Mucosa of rectum (tissue), 2 donors: ENCODE data around the gene COL5A2.

Experiments used
- H3K27ac ChIP-seq, 2 donors: one replicate each; pipeline ENCODE4 v1.7.0; 2013; ENCODE audit warnings: inconsistent platforms in 2 of 2, low read depth in 2 of 2, low read length in 2 of 2
- H3K27me3 ChIP-seq, 2 donors: one replicate each; pipeline ENCODE4 v1.7.0; 2013; ENCODE audit warnings: low read length in 2 of 2; ENCODE audit not compliant: control insufficient read depth in 2 of 2, insufficient read depth in 2 of 2
- H3K36me3 ChIP-seq, 2 donors: one replicate each; pipeline ENCODE4 v1.7.0; 2013; ENCODE audit warnings: low read length in 2 of 2; ENCODE audit not compliant: control insufficient read depth in 2 of 2, insufficient read depth in 2 of 2
- H3K4me1 ChIP-seq, 2 donors: one replicate each; pipeline ENCODE4 v1.7.0; 2013; ENCODE audit warnings: low read length in 2 of 2, mild to moderate bottlenecking in 1 of 2; ENCODE audit not compliant: control insufficient read depth in 2 of 2, insufficient read depth in 2 of 2
- H3K4me3 ChIP-seq, 2 donors: one replicate each; pipeline ENCODE4 v1.7.0; 2013; ENCODE audit warnings: low read length in 2 of 2
- H3K9ac ChIP-seq, 2 donors: one replicate each; pipeline ENCODE4 v1.7.0; 2013; ENCODE audit warnings: low read length in 2 of 2, low read depth in 1 of 2, mild to moderate bottlenecking in 1 of 2
- H3K9me3 ChIP-seq, 2 donors: one replicate each; pipeline ENCODE4 v1.7.0; 2013; ENCODE audit warnings: low read length in 2 of 2; ENCODE audit not compliant: control insufficient read depth in 2 of 2
- donor health status: healthy.
- donor health status: Normal muscosa, but diverticular disease.

Gene COL5A2

DNA sequence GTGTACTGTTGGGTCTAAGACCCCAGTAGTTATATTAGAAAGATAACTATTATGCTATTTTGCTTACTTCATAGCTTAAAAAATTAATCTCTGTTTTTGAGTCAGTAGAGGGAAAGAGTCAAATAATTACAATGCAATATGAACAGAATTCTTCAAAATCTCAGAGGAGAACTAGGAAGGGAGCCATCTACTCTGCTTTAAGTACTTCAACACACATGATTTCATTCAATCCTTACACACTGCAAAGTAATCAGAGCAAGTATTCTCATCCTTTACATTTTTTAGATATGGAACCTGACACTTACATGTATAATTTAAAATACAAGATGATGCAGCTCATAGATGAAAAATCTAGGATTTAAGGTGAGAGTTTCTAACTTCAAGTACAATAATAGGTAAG is 27.7 kb downstream of the COL5A2 start:
- H3K4me1 ChIP-seq, result no peaks in the 10 kb centered on the region
- no peak overlapping the region for H3K9ac ChIP-seq
- no peak overlapping the region for H3K27ac ChIP-seq
- H3K27me3 ChIP-seq, result no peaks in the 10 kb centered on the region
- H3K36me3 ChIP-seq, result no peaks in the 10 kb centered on the region
- H3K4me3 ChIP-seq, result no peak overlapping the region
- no peaks in the 10 kb centered on the region for H3K9me3 ChIP-seq

DNA sequence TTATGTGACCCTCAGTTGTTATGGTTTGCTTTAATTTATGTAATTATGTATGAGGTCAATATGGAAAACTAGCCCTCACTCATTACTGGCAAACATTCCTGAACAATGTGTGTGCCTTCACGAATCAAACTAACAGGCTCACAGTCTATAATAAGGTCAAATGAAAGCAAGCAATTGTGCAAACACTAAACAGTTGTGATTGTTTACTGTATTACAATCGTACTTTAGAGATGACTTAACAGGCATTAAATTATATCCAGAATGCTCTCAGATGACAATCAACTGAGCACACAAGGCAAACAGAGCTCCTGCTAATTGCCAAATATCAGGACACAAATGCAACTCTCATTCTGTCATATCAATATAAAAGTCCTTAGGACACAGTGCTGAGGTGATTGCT is 29.5 kb downstream of the COL5A2 start:
- Histone ChIP-seq H3K9me3 (no peaks in the 10 kb centered on the region), H3K4me1 (no peaks in the 10 kb centered on the region), H3K27ac (no peak overlapping the region), H3K4me3 (no peak overlapping the region), H3K27me3 (no peaks in the 10 kb centered on the region), H3K36me3 (no peaks in the 10 kb centered on the region), H3K9ac (no peak overlapping the region)

DNA sequence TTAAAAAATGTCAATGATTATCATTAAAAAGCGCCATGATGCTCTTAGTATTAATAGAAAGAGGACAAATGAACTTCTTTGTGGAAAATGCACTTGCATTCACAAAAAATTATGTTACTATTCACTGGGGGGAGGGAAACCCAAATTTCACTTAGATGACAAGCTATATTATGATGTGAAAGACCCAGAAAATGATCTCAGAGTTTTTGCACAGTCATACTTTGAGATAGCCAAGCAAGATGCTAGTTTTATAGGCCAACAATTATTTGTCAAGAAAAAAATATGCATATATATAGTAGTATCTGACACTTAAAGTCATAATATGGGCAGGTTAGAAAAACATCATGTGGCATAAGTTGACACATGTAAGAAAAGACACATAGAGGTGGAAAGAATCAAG is 31.6 kb downstream of the COL5A2 start:
- Histone ChIP-seq H3K27ac (no peak overlapping the region), H3K4me1 (no peaks in the 10 kb centered on the region), H3K4me3 (no peak overlapping the region), H3K9ac (no peak overlapping the region), H3K36me3 (no peaks in the 10 kb centered on the region), H3K9me3 (no peaks in the 10 kb centered on the region), H3K27me3 (no peaks in the 10 kb centered on the region)

DNA sequence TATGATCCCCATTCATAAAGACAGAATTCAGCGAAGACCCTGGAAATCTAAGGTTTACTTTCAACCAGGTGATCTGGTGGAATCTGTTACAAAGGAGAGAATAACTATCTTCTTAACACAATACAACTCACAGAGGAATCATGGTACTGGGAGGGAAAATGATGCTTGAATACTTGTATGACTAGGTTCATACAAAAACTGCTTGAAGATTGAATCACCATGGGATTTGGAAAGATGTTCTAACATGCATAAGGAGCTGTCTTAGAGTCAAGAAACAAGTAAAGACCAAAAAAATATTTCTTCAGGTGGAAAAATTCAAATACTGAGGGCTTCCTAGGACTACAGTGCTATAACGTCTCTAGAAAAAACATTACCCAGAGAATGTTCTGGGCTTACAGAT is 32.2 kb downstream of the COL5A2 start:
- Histone ChIP-seq H3K9me3 (no peaks in the 10 kb centered on the region), H3K4me1 (no peaks in the 10 kb centered on the region), H3K9ac (no peak overlapping the region), H3K27ac (no peak overlapping the region), H3K36me3 (no peaks in the 10 kb centered on the region), H3K27me3 (no peaks in the 10 kb centered on the region), H3K4me3 (no peak overlapping the region)

DNA sequence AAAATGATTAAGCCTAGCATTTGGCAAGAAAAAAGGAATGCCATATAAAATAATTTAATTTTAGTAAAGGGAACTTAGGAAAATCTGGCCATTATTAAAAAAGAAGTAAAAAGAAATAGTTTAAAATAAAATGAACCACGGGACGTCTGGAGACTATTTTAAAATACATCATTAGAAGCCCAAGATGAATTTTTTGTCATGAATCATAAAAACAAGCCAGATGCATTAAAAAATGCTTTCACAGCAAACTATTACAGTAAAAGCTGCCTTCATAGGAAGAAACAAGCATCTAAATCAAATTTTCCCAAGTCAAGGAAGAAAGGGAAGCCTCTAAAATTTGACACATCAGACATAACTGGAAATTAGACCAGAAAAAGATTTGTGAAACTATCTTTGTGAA is 33.0 kb downstream of the COL5A2 start:
- Histone ChIP-seq H3K36me3 (no peaks in the 10 kb centered on the region), H3K9me3 (no peaks in the 10 kb centered on the region), H3K27ac (no peak overlapping the region), H3K27me3 (no peaks in the 10 kb centered on the region), H3K9ac (no peak overlapping the region), H3K4me1 (no peaks in the 10 kb centered on the region), H3K4me3 (no peak overlapping the region)

DNA sequence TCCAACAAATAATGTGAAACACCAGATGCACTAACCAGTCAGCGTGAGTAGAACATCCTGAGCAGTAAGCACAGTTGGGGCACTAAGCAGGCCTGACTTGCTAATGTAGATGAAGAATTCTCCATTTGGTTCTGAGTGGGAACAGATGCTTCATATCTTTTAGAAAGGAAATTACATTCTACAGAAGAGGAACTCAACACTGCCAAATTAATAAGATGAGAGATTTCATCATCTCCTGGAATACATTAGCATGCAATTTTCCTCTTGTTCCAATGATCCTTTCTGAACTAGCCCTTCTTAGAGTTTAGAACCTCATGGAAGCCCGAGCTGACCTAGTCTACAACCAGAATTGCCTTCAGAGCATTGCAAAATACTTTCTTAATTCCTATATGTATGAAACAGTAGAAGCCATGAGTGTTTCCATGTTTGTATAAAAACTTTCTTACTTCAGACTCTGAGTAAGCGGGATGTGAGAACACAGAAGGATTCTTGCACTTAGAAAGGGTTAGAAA is 34.8 kb downstream of the COL5A2 start:
- H3K4me1 ChIP-seq, result no peaks in the 10 kb centered on the region
- no peaks in the 10 kb centered on the region for H3K36me3 ChIP-seq
- no peaks in the 10 kb centered on the region for H3K27me3 ChIP-seq
- no peak overlapping the region for H3K27ac ChIP-seq
- no peak overlapping the region for H3K9ac ChIP-seq
- H3K4me3 ChIP-seq, result no peak overlapping the region
- H3K9me3 ChIP-seq, result no peaks in the 10 kb centered on the region

DNA sequence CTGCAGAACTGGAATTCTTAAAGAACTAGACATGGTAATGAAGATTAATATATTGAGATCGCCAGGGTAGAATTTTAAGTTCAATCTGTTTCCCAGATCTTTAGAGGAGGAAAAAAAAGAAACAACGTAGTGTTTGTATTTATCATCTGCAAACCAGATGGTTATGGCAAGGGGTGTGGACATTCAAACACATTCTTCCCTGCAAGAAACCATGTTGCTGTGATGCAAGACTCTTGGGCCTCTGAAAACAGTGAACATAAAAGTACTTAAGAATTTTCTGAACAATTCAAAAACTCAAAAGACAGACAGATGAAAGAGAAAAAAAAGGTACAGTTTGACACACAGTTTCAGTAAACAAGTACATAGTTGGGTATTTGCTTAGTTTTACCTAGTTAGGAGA is 35.6 kb downstream of the COL5A2 start:
- H3K4me1 ChIP-seq, result no peaks in the 10 kb centered on the region
- H3K9me3 ChIP-seq, result no peaks in the 10 kb centered on the region
- H3K4me3 ChIP-seq, result no peak overlapping the region
- no peaks in the 10 kb centered on the region for H3K27me3 ChIP-seq
- no peak overlapping the region for H3K9ac ChIP-seq
- H3K36me3 ChIP-seq, result no peaks in the 10 kb centered on the region
- H3K27ac ChIP-seq, result no peak overlapping the region

DNA sequence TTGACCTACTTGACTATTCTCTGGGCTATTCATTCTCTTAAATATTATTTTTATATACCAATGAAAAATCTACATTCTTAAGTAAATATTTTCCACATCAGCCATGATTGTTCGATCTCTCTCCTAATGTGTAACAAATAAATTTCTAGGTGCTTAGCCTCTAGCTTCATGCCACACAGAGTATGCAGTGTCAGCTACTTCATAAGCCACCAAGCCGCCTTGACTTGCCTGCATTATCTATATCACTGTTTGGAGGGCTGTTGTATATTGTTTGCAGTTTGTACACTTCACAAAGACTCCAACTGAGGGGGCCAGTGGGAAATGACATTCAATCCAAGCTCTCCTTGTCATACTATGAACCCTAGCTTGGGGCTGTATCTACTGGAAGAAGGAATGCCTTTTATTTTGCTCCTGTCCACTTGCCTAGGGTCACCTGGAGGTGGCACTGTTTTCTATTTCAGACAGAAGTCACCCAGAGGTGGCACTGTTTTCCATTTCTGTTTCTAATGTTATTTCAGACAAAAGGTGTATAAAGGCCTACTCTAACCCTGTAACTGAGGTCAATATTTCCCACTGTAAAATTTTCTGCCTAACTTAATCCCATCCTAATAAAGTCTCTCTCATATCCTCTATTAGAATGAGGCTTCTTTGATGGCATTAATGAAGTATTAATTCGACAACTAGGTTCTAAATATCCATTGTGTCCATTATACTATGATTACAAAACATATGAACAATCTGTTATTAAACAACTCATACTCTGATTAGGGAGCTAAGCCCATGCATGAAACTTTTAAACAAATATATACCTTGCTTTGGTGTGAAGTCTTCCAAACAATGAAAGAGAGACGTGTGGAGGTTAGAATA is 36.4 kb downstream of the COL5A2 start:
- Histone ChIP-seq H3K27ac (no peak overlapping the region), H3K36me3 (no peaks in the 10 kb centered on the region)

DNA sequence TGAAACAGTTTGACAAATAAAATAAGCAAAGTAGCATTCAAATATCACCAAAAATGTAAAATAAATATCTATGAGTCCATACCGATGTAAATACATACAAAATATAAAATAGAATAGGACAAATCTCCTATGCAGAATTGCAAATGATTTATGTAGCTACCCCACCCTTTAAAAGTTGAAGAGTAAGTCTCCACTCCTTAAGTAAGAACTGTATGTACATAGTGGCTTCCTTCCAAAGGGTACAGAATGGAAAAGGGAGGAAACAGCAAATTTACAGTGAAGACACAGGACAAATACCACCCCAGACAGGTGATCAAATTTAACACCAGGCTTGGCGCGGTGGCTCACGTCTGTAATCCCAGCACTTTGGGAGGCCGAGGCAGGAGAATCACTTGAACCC is 40.8 kb downstream of the COL5A2 start:
- H3K27me3 ChIP-seq, result no peaks in the 10 kb centered on the region
- no peaks in the 10 kb centered on the region for H3K4me1 ChIP-seq
- H3K9ac ChIP-seq, result no peak overlapping the region
- H3K36me3 ChIP-seq, result no peaks in the 10 kb centered on the region
- no peak overlapping the region for H3K27ac ChIP-seq
- H3K4me3 ChIP-seq, result no peak overlapping the region
- no peaks in the 10 kb centered on the region for H3K9me3 ChIP-seq

More for the DNA sequence above, 36.4 kb downstream of the COL5A2 start:
- Histone ChIP-seq H3K27me3 (no peaks in the 10 kb centered on the region), H3K4me1 (no peaks in the 10 kb centered on the region), H3K9ac (no peak overlapping the region), H3K9me3 (no peaks in the 10 kb centered on the region), H3K4me3 (no peak overlapping the region)

DNA sequence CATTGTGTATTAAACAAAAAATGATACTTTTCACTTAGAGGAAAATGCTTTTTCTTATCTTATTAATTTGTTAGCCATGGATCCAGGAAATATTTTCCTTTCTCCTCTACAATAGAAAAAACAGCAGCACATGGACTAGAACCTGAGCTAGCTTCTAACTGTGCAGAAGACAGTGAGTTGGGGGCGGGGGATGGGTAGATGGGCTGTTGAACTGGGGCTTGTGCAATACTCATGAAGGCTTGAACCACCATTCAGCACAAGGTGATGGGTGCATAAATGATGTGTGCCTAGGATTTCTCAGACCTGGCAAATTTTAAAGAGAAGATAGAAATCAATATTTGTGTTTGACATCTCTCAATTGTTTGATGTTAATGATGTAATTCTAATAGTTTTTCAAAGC is 42.0 kb downstream of the COL5A2 start:
- H3K9ac ChIP-seq, result no peak overlapping the region
- no peaks in the 10 kb centered on the region for H3K36me3 ChIP-seq
- no peaks in the 10 kb centered on the region for H3K4me1 ChIP-seq
- H3K9me3 ChIP-seq, result no peaks in the 10 kb centered on the region
- no peaks in the 10 kb centered on the region for H3K27me3 ChIP-seq
- H3K4me3 ChIP-seq, result no peak overlapping the region
- no peak overlapping the region for H3K27ac ChIP-seq
